Measurements from ENCODE around the gene ADGRA1. TPM values are rescaled to one million over a fixed set of nuclear protein-coding genes. Genes with fewer than 3 reads are reported as not detected.

ADGRA1 gene
- total and polyA plus RNA-seq, 7 experiments from 2014 or later, result not detected

GRCh38 chr10:133166504-133166827, 78.7 kb downstream of the ADGRA1 start:
- ChIA-PET CTCF (no interaction called here), POLR2A (no interaction called here)
- H3K36me3 Mint-ChIP-seq, result no peaks in the 10 kb centered on the region
- Histone ChIP-seq H3K4me3 (ENCODE audit: low read length) (no peak overlapping the region), H3K27ac (ENCODE audit: low read depth, low read length) (no peak overlapping the region), H3K9me3 (ENCODE audit: control insufficient read depth in 2 of 3, low read length in 3 of 3) (no peaks in the 10 kb centered on the region), H3K36me3 (ENCODE audit: control insufficient read depth in 2 of 3, insufficient read depth in 3 of 3, low read length in 3 of 3) (no peaks in the 10 kb centered on the region), H3K27me3 (ENCODE audit: control insufficient read depth in 2 of 2, insufficient read depth in 2 of 2, low read length in 2 of 2) (no peaks in the 10 kb centered on the region), H3K4me1 (ENCODE audit: control insufficient read depth in 2 of 2, insufficient read depth in 2 of 2, low read length in 2 of 2) (no peaks in the 10 kb centered on the region)
- no peaks in the 10 kb centered on the region for H3K9me3 Mint-ChIP-seq
- ATAC-seq, result no peak
- H3K4me3 Mint-ChIP-seq, result no peak overlapping the region
- no peaks in the 10 kb centered on the region for H3K4me1 Mint-ChIP-seq
- no peak for DNase-seq
- H3K27ac Mint-ChIP-seq, result no peak overlapping the region
- intact Hi-C loops (cut with micrococcal nuclease), result no loop called here
- H3K27me3 Mint-ChIP-seq, result peaks cover 11 to 18% (median 17%) of the 10 kb centered on the region in 5 donors

GRCh38 chr10:133166828-133167692, 79.3 kb downstream of the ADGRA1 start:
- ATAC-seq, result no peak
- Histone ChIP-seq H3K36me3 (ENCODE audit: control insufficient read depth in 2 of 3, insufficient read depth in 3 of 3, low read length in 3 of 3) (no peaks in the 10 kb centered on the region), H3K9me3 (ENCODE audit: control insufficient read depth in 2 of 3, low read length in 3 of 3) (no peaks in the 10 kb centered on the region), H3K27ac (ENCODE audit: low read depth, low read length) (no peak overlapping the region), H3K4me1 (ENCODE audit: control insufficient read depth in 2 of 2, insufficient read depth in 2 of 2, low read length in 2 of 2) (no peaks in the 10 kb centered on the region), H3K4me3 (ENCODE audit: low read length) (no peak overlapping the region), H3K27me3 (ENCODE audit: control insufficient read depth in 2 of 2, insufficient read depth in 2 of 2, low read length in 2 of 2) (no peaks in the 10 kb centered on the region)
- H3K27me3 Mint-ChIP-seq, result peaks cover 11 to 20% (median 16%) of the 10 kb centered on the region in 5 donors
- no peaks in the 10 kb centered on the region for H3K4me1 Mint-ChIP-seq
- no peak overlapping the region for H3K27ac Mint-ChIP-seq
- DNase-seq, result no peak
- ChIA-PET CTCF (no interaction called here), POLR2A (no interaction called here)
- H3K4me3 Mint-ChIP-seq, result no peak overlapping the region
- intact Hi-C loops (cut with micrococcal nuclease), result no loop called here
- no peaks in the 10 kb centered on the region for H3K36me3 Mint-ChIP-seq
- H3K9me3 Mint-ChIP-seq, result no peaks in the 10 kb centered on the region

GRCh38 chr10:133167693-133168616, 80.2 kb downstream of the ADGRA1 start:
- no peak for ATAC-seq

GRCh38 chr10:133168617-133169031, 80.9 kb downstream of the ADGRA1 start:
- intact Hi-C loops (cut with micrococcal nuclease), result no loop called here
- no peak overlapping the region for H3K27ac ChIP-seq (ENCODE audit: low read depth, low read length)
- no peaks in the 10 kb centered on the region for H3K4me1 ChIP-seq (ENCODE audit: control insufficient read depth in 2 of 2, insufficient read depth in 2 of 2, low read length in 2 of 2)
- H3K36me3 Mint-ChIP-seq, result peaks cover 0 to 4% (median 0%) of the 10 kb centered on the region in 5 donors
- no peak for DNase-seq
- no peak for ATAC-seq
- H3K27me3 ChIP-seq (ENCODE audit: control insufficient read depth in 2 of 2, insufficient read depth in 2 of 2, low read length in 2 of 2), result no peaks in the 10 kb centered on the region
- no peak overlapping the region for H3K4me3 Mint-ChIP-seq
- H3K27ac Mint-ChIP-seq, result no peak overlapping the region
- no peaks in the 10 kb centered on the region for H3K4me1 Mint-ChIP-seq
- H3K9me3 ChIP-seq (ENCODE audit: control insufficient read depth in 2 of 3, low read length in 3 of 3), result no peaks in the 10 kb centered on the region
- H3K9me3 Mint-ChIP-seq, result no peaks in the 10 kb centered on the region
- H3K4me3 ChIP-seq (ENCODE audit: low read length), result no peak overlapping the region
- peaks cover 5 to 17% (median 14%) of the 10 kb centered on the region in 5 donors for H3K27me3 Mint-ChIP-seq
- CTCF ChIA-PET, result no interaction called here
- POLR2A ChIA-PET, result no interaction called here
- H3K36me3 ChIP-seq (ENCODE audit: control insufficient read depth in 2 of 3, insufficient read depth in 3 of 3, low read length in 3 of 3), result no peaks in the 10 kb centered on the region

More at GRCh38 chr10:133167693-133168616, 80.2 kb downstream of the ADGRA1 start:
- DNase-seq, result no peak
- no peaks in the 10 kb centered on the region for H3K9me3 ChIP-seq (ENCODE audit: control insufficient read depth in 2 of 3, low read length in 3 of 3)
- CTCF ChIA-PET, result no interaction called here
- Mint-ChIP-seq H3K9me3 (no peaks in the 10 kb centered on the region), H3K36me3 (peaks cover 0 to under 1% (median 0%) of the 10 kb centered on the region in 5 donors), H3K27me3 (peaks cover 4 to 17% (median 13%) of the 10 kb centered on the region in 5 donors), H3K4me3 (no peak overlapping the region), H3K27ac (no peak overlapping the region), H3K4me1 (no peaks in the 10 kb centered on the region)
- H3K27ac ChIP-seq (ENCODE audit: low read depth, low read length), result no peak overlapping the region
- H3K4me3 ChIP-seq (ENCODE audit: low read length), result no peak overlapping the region
- intact Hi-C loops (cut with micrococcal nuclease), result no loop called here
- no peaks in the 10 kb centered on the region for H3K36me3 ChIP-seq (ENCODE audit: control insufficient read depth in 2 of 3, insufficient read depth in 3 of 3, low read length in 3 of 3)
- H3K4me1 ChIP-seq (ENCODE audit: control insufficient read depth in 2 of 2, insufficient read depth in 2 of 2, low read length in 2 of 2), result no peaks in the 10 kb centered on the region
- H3K27me3 ChIP-seq (ENCODE audit: control insufficient read depth in 2 of 2, insufficient read depth in 2 of 2, low read length in 2 of 2), result no peaks in the 10 kb centered on the region
- POLR2A ChIA-PET, result no interaction called here

- H3K27ac ChIP-seq (ENCODE audit: low read depth, low read length), result no peak overlapping the region
- intact Hi-C loops (cut with micrococcal nuclease), result no loop called here
- H3K9me3 ChIP-seq (ENCODE audit: control insufficient read depth in 2 of 3, low read length in 3 of 3), result no peaks in the 10 kb centered on the region
- POLR2A ChIA-PET, result no interaction called here
- peaks cover 0 to 1% (median 0%) of the 10 kb centered on the region in 7 donors for H3K4me1 Mint-ChIP-seq
- peaks cover 5 to 21% (median 18%) of the 10 kb centered on the region in 5 donors for H3K27me3 Mint-ChIP-seq
- H3K36me3 ChIP-seq (ENCODE audit: control insufficient read depth in 2 of 3, insufficient read depth in 3 of 3, low read length in 3 of 3), result no peaks in the 10 kb centered on the region
- ATAC-seq (no peak), DNase-seq (no peak)
- H3K9me3 Mint-ChIP-seq, result peaks cover 0 to 1% (median 0%) of the 10 kb centered on the region in 11 donors
- H3K27me3 ChIP-seq (ENCODE audit: control insufficient read depth in 2 of 2, insufficient read depth in 2 of 2, low read length in 2 of 2), result no peaks in the 10 kb centered on the region
- peaks cover 0 to 4% (median 0%) of the 10 kb centered on the region in 5 donors for H3K36me3 Mint-ChIP-seq
- no peak overlapping the region for H3K4me3 Mint-ChIP-seq
- H3K4me1 ChIP-seq (ENCODE audit: control insufficient read depth in 2 of 2, insufficient read depth in 2 of 2, low read length in 2 of 2), result no peaks in the 10 kb centered on the region
- CTCF ChIA-PET, result no interaction called here
- H3K27ac Mint-ChIP-seq, result peak overlapping the region in 1 of 9 donors; percentile 41
- H3K4me3 ChIP-seq (ENCODE audit: low read length), result no peak overlapping the region
These were observed 81.6 kb downstream of the ADGRA1 start for GRCh38 chr10:133169173-133169947.

GRCh38 chr10:133170092-133170491, 82.4 kb downstream of the ADGRA1 start:
- Mint-ChIP-seq H3K4me1 (peaks cover 0 to 2% (median 0%) of the 10 kb centered on the region in 7 donors), H3K36me3 (peaks cover 0 to 4% (median 0%) of the 10 kb centered on the region in 5 donors), H3K27me3 (peaks cover 5 to 25% (median 21%) of the 10 kb centered on the region in 5 donors), H3K4me3 (no peak overlapping the region), H3K27ac (peak overlapping the region in 1 of 9 donors; percentile 41), H3K9me3 (peaks cover 0 to 8% (median 0%) of the 10 kb centered on the region in 11 donors)
- ATAC-seq, result no peak
- Histone ChIP-seq H3K9me3 (ENCODE audit: control insufficient read depth in 2 of 3, low read length in 3 of 3) (no peaks in the 10 kb centered on the region), H3K27me3 (ENCODE audit: control insufficient read depth in 2 of 2, insufficient read depth in 2 of 2, low read length in 2 of 2) (no peaks in the 10 kb centered on the region), H3K4me3 (ENCODE audit: low read length) (no peak overlapping the region), H3K27ac (ENCODE audit: low read depth, low read length) (no peak overlapping the region), H3K36me3 (ENCODE audit: control insufficient read depth in 2 of 3, insufficient read depth in 3 of 3, low read length in 3 of 3) (no peaks in the 10 kb centered on the region), H3K4me1 (ENCODE audit: control insufficient read depth in 2 of 2, insufficient read depth in 2 of 2, low read length in 2 of 2) (no peaks in the 10 kb centered on the region)
- ChIA-PET CTCF (no interaction called here), POLR2A (no interaction called here)
- DNase-seq, result no peak
- intact Hi-C loops (cut with micrococcal nuclease), result no loop called here

Measured in naive thymus-derived CD4-positive, alpha-beta T cell (primary cell).